Measurements from ENCODE around the gene CMTM1.
"Not testable (repeated sequence)": the region's sequence is repeated elsewhere in the genome, so short reads cannot be mapped to it uniquely, and the experiment has no call there.

CMTM1 gene

GRCh38 chr16:66610111-66610820, 44.0 kb downstream of the CMTM1 start:
- no peak for TF ChIP-seq GATA1 (IDR thresholded peaks at IDR 0.05; ENCODE audit: low read depth, low read length)
- no peak for DNase-seq

DNA sequence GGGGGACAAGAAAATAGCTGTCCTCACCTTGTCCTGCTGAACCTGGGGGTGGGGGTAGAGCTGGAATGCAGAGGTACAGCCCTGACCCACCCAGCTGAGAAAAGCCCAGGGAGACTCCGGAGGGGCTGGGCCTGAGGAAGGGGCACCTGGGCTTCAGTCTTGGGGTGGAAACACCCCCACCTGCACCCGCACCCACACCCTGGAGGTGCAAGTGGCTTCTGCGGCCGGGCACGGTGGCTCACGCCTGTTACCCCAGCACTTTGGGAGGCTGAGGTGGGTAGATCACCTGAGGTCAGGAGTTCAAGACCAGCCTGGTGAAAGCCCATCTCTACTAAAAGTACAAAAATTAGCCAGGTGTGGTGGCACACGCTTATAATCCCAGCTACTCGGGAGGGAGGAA, 45.7 kb downstream of the CMTM1 start:
- DNase-seq = not testable (repeated sequence)

GRCh38 chr16:66612422-66612821, 46.2 kb downstream of the CMTM1 start:
- no peak for TF ChIP-seq POLR2A (IDR thresholded peaks at IDR 0.05; ENCODE audit: low read length)
- TF ChIP-seq GATA1 (IDR thresholded peaks at IDR 0.05; ENCODE audit: low read depth, low read length) = no peak
- no peak for DNase-seq

- DNase-seq = no peak
- TF ChIP-seq POLR2A (IDR thresholded peaks at IDR 0.05; ENCODE audit: low read length) (no peak), GATA1 (IDR thresholded peaks at IDR 0.05; ENCODE audit: low read depth, low read length) (no peak)
These were observed 48.0 kb downstream of the CMTM1 start for GRCh38 chr16:66614161-66614802.

- TF ChIP-seq POLR2A (IDR thresholded peaks at IDR 0.05; ENCODE audit: low read length) (no peak), GATA1 (IDR thresholded peaks at IDR 0.05; ENCODE audit: low read depth, low read length) (no peak)
These were observed 49.9 kb downstream of the CMTM1 start for GRCh38 chr16:66616169-66616568.

DNA sequence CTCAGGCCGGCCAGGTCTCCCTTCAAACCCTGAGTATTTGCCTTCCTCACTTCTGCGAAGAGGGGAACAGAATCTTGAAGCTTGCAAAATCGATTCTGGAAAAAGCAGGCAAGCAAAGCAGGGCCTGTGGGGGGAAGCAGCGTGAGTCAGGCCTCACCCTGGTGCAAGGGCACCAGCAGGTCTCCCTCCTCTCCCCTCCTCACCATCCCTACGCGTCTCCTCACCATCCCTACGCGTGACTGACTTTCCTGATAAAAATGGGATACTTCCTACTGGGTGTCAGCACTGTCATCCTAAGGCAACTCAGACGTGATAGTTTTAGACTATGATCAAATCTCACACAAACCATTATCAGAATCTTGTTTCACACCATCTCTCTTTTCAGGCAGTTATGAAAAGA, 50.4 kb downstream of the CMTM1 start:
- DNase-seq = no peak
- TF ChIP-seq POLR2A (IDR thresholded peaks at IDR 0.05; ENCODE audit: low read length) (no peak), GATA1 (IDR thresholded peaks at IDR 0.05; ENCODE audit: low read depth, low read length) (no peak)

More at GRCh38 chr16:66616169-66616568, 49.9 kb downstream of the CMTM1 start:
- DNase-seq = no peak

GRCh38 chr16:66617010-66617434, 50.8 kb downstream of the CMTM1 start:
- DNase-seq = no peak

GRCh38 chr16:66617728-66618127, 51.5 kb downstream of the CMTM1 start:
- DNase-seq = peak; percentile 14 to 58
- TF ChIP-seq GATA1 (IDR thresholded peaks at IDR 0.05; ENCODE audit: low read depth, low read length) (no peak), POLR2A (IDR thresholded peaks at IDR 0.05; ENCODE audit: low read length) (no peak)

More at GRCh38 chr16:66617010-66617434, 50.8 kb downstream of the CMTM1 start:
- TF ChIP-seq POLR2A (IDR thresholded peaks at IDR 0.05; ENCODE audit: low read length) (no peak), GATA1 (IDR thresholded peaks at IDR 0.05; ENCODE audit: low read depth, low read length) (no peak)

DNA sequence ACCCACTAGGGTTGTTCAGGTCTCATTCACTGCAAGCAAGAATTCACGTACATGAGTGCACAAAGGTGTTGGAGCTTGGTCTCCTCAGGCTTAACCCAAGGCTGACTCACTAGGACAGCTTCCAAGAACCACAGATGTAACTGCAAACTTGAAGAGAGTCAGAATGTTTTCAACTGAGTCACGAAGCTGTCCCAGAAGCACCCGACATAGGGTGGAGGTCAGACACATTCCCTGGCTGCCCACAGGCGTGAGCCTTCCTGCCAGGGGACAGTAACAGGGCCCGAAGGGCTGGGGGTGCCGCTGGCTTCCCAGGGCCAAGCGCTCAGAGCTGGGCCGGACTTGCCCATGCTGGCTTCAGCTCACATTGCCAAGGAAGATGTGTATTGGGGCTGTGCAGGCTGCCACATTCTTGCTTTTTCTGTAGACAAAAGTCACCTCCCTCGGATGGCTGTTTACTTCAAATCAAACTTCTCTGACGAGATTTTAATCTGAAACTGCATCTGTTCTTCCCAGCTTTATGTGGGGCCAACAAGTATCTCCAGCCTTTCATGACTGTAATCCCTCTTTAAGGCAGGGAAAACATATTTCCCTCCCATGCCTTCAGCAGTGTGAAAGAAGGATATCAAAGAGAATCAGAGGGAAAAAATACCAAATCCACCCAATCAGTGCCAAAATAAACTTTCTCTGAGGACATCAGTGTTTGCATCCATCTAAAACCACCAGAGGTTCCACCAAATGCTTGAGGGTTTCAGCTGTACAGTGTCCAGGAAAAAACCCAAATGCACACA, 52.5 kb downstream of the CMTM1 start:
- TF ChIP-seq GATA1 (IDR thresholded peaks at IDR 0.05; ENCODE audit: low read depth, low read length) (no peak), POLR2A (IDR thresholded peaks at IDR 0.05; ENCODE audit: low read length) (no peak)
- no peak for DNase-seq

GRCh38 chr16:66619534-66620428, 53.5 kb downstream of the CMTM1 start:
- TF ChIP-seq POLR2A (IDR thresholded peaks at IDR 0.05; ENCODE audit: low read length) (no peak), GATA1 (IDR thresholded peaks at IDR 0.05; ENCODE audit: low read depth, low read length) (no peak)
- no peak for DNase-seq

- no peak for DNase-seq
- no peak for TF ChIP-seq POLR2A (IDR thresholded peaks at IDR 0.05; ENCODE audit: low read length)
- no peak for TF ChIP-seq GATA1 (IDR thresholded peaks at IDR 0.05; ENCODE audit: low read depth, low read length)
These were observed 54.2 kb downstream of the CMTM1 start for GRCh38 chr16:66620429-66620795.

GRCh38 chr16:66621973-66622372, 55.7 kb downstream of the CMTM1 start:
- no peak for DNase-seq
- TF ChIP-seq POLR2A (IDR thresholded peaks at IDR 0.05; ENCODE audit: low read length) (no peak), GATA1 (IDR thresholded peaks at IDR 0.05; ENCODE audit: low read depth, low read length) (no peak)

- no peak for DNase-seq
- TF ChIP-seq GATA1 (IDR thresholded peaks at IDR 0.05; ENCODE audit: low read depth, low read length) = no peak
- TF ChIP-seq POLR2A (IDR thresholded peaks at IDR 0.05; ENCODE audit: low read length) = no peak
These were observed 56.6 kb downstream of the CMTM1 start for GRCh38 chr16:66622863-66623262.

DNA sequence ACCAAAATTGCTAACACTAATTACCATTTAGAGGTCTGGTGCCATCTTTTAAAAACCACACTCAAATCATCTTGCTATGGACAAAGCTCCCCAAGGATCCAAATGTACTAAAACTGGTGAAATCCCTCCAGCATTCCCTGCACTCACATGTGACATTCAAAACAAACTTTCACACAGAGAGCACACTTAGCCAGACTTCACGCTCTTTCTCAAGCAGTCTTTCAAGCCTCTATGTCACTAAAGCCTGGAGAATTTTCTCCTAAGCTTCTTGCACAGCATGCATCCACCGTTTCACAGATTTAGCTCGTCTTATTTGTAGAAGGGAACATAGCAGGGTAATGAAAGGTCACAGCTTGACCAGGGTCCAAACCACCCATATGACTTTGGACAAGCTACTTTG, 57.5 kb downstream of the CMTM1 start:
- TF ChIP-seq GATA1 (IDR thresholded peaks at IDR 0.05; ENCODE audit: low read depth, low read length) (no peak), POLR2A (IDR thresholded peaks at IDR 0.05; ENCODE audit: low read length) (no peak)
- DNase-seq = no peak

- DNase-seq = not testable (repeated sequence)
These were observed 61.6 kb downstream of the CMTM1 start for GRCh38 chr16:66627611-66628378.

Measured in erythroblast (primary cell).